Measurements from ENCODE around the gene KDM4C. TPM values are rescaled to one million over a fixed set of nuclear protein-coding genes. Genes with fewer than 3 reads are reported as not detected.

The KDM4C gene
- total and polyA plus RNA-seq, 10 donors = 11.1 to 85.5 (median 61.9) TPM

- Histone ChIP-seq H3K4me1 (peaks cover 8 to 56% (median 28%) of the 10 kb centered on the region in 6 donors), H3K36me3 (no peaks in the 10 kb centered on the region), H3K4me3 (peak overlapping the region; percentile 52 to 99 (median 91)), H3K27ac (peak overlapping the region; percentile 93 to 100 (median 98)), H3K9me3 (no peaks in the 10 kb centered on the region), H3K27me3 (replicated peaks in 1 of 7) (no peaks in the 10 kb centered on the region)
- TF ChIP-seq POLR2A (IDR thresholded peaks at IDR 0.05) (peak in 1 of 3 donors; percentile 37), POLR2AphosphoS5 (IDR thresholded peaks at IDR 0.05) (peak; percentile 72 to 86 (median 76)), CTCF (IDR thresholded peaks at IDR 0.05 in 8 of 11, conservative IDR thresholded peaks at IDR 0.05 in 3 of 11) (no peak)
- peak; percentile 89 for DNase-seq
- intact Hi-C loops (cut with DNase I; ENCODE audit: low total_unique reads) = no loop called here
- 0 to 1% (median 0%) methylated on average over 26 to 42 of the region's 42 CpGs for WGBS, 5 donors
Measured at GRCh38 chr9:6758498-6759184, 868 bp downstream of the KDM4C start.

GRCh38 chr9:6759185-6759977 lies 1.6 kb downstream of the KDM4C start:
- DNase-seq = no peak
- Histone ChIP-seq H3K27me3 (replicated peaks in 1 of 7) (no peaks in the 10 kb centered on the region), H3K9me3 (no peaks in the 10 kb centered on the region), H3K4me3 (peak overlapping the region; percentile 52 to 99 (median 91)), H3K4me1 (peaks cover 8 to 64% (median 31%) of the 10 kb centered on the region in 6 donors), H3K36me3 (no peaks in the 10 kb centered on the region), H3K27ac (peak overlapping the region; percentile 93 to 100 (median 98))
- 35 to 42% (median 37%) methylated on average over 27 of the region's 27 CpGs for WGBS, 5 donors
- intact Hi-C loops (cut with DNase I; ENCODE audit: low total_unique reads) = no loop called here
- TF ChIP-seq POLR2AphosphoS5 (IDR thresholded peaks at IDR 0.05) = no peak
- TF ChIP-seq CTCF (IDR thresholded peaks at IDR 0.05 in 8 of 11, conservative IDR thresholded peaks at IDR 0.05 in 3 of 11) = no peak
- TF ChIP-seq POLR2A (IDR thresholded peaks at IDR 0.05) = no peak

- Histone ChIP-seq H3K36me3 (no peaks in the 10 kb centered on the region), H3K27ac (no peak overlapping the region), H3K4me3 (no peak overlapping the region), H3K4me1 (peaks cover 8 to 74% (median 39%) of the 10 kb centered on the region in 6 donors), H3K27me3 (replicated peaks in 1 of 7) (no peaks in the 10 kb centered on the region), H3K9me3 (no peaks in the 10 kb centered on the region)
- peak; percentile 56 for DNase-seq
- TF ChIP-seq POLR2A (IDR thresholded peaks at IDR 0.05) (no peak), CTCF (IDR thresholded peaks at IDR 0.05 in 8 of 11, conservative IDR thresholded peaks at IDR 0.05 in 3 of 11) (no peak), POLR2AphosphoS5 (IDR thresholded peaks at IDR 0.05) (no peak)
- intact Hi-C loops (cut with DNase I; ENCODE audit: low total_unique reads) = no loop called here
- 66 to 85% (median 79%) methylated on average over 4 of the region's 4 CpGs for WGBS, 5 donors
Measured at GRCh38 chr9:6761306-6761705, 3.5 kb downstream of the KDM4C start.

GRCh38 chr9:6763244-6763643 lies 5.5 kb downstream of the KDM4C start:
- Histone ChIP-seq H3K9me3 (no peaks in the 10 kb centered on the region), H3K36me3 (no peaks in the 10 kb centered on the region), H3K4me3 (no peak overlapping the region), H3K27ac (no peak overlapping the region), H3K27me3 (replicated peaks in 1 of 7) (no peaks in the 10 kb centered on the region), H3K4me1 (peaks cover 8 to 84% (median 37%) of the 10 kb centered on the region in 6 donors)
- intact Hi-C loops (cut with DNase I; ENCODE audit: low total_unique reads) = no loop called here
- DNase-seq = no peak
- TF ChIP-seq POLR2AphosphoS5 (IDR thresholded peaks at IDR 0.05) (no peak), POLR2A (IDR thresholded peaks at IDR 0.05) (no peak), CTCF (IDR thresholded peaks at IDR 0.05 in 8 of 11, conservative IDR thresholded peaks at IDR 0.05 in 3 of 11) (no peak)
